HepG2 (cell line): ENCODE data around the gene FAM50A. TPM values are rescaled to one million over a fixed set of nuclear protein-coding genes. Genes with fewer than 3 reads are reported as not detected.

Experiments
- CREB1 ChIP-seq, 2 experiments: fragments of 450-650 bp in 1 of 2; IDR thresholded peaks; 2 replicates each; pipeline ENCODE4 v1.6.1; 2016 to 2017; ENCODE audit warnings: control low read depth in 1 of 2, mild to moderate bottlenecking in 1 of 2, missing compliant biosample characterization in 1 of 2, missing genetic modification characterization in 1 of 2
- DR1 ChIP-seq: sonication (generic); formaldehyde crosslinking; IDR thresholded peaks from 2 replicates; pipeline ENCODE4 v1.8.0; 2021; ENCODE audit warnings: mild to moderate bottlenecking, missing genetic modification reagents, inconsistent platforms
- FLYWCH1 ChIP-seq: sonication (generic); formaldehyde crosslinking; IDR thresholded peaks from 2 replicates; pipeline ENCODE4 v1.8.1; 2023; ENCODE audit warnings: mild to moderate bottlenecking, missing genetic modification reagents
- SMAD9 ChIP-seq: sonication (generic); formaldehyde crosslinking; IDR thresholded peaks from 2 replicates; pipeline ENCODE4 v1.5.1; 2020; ENCODE audit warnings: mild to moderate bottlenecking, missing genetic modification reagents
- SRY ChIP-seq: sonication (generic); formaldehyde crosslinking; IDR thresholded peaks from 2 replicates; pipeline ENCODE4 v1.8.0; 2022; ENCODE audit warnings: mild to moderate bottlenecking, missing genetic modification reagents
- TMF1 ChIP-seq: sonication (generic); formaldehyde crosslinking; IDR thresholded peaks from 2 replicates; pipeline ENCODE4 v1.8.1; 2022; ENCODE audit warnings: low read depth, missing genetic modification reagents
- ZNF121 ChIP-seq: sonication (generic); formaldehyde crosslinking; IDR thresholded peaks from 2 replicates; pipeline ENCODE4 v1.5.0; 2020; ENCODE audit warnings: mild to moderate bottlenecking, missing genetic modification reagents
- ZNF484 ChIP-seq: sonication (generic); formaldehyde crosslinking; IDR thresholded peaks from 2 replicates; pipeline ENCODE4 v1.5.1; 2020; ENCODE audit warnings: mild to moderate bottlenecking, low read depth, missing genetic modification reagents, borderline replicate concordance
- ZSCAN29 ChIP-seq: sonication (generic); formaldehyde crosslinking; conservative IDR thresholded peaks from 2 replicates; pipeline ENCODE4 v1.4.0; 2020; ENCODE audit warnings: mild to moderate bottlenecking, missing genetic modification reagents
- ZZZ3 ChIP-seq: sonication (generic); formaldehyde crosslinking; IDR thresholded peaks from 2 replicates; pipeline ENCODE4 v1.4.0; 2020; ENCODE audit warnings: missing genetic modification reagents, mild to moderate bottlenecking, borderline replicate concordance
- polyA plus RNA-seq, 8 experiments: library from polyadenylated mRNA; depleted of rRNA in 3 of 8; stranded (reverse) in 7 of 8; unstranded in 1 of 8; fragments of >200 nt; fragmentation: Illumina TruSeq in 4 of 8; extraction: Trizol in 4 of 8; gene quantifications; 2 replicates each; pipeline versions ENCODE4 v1.2.1 to v1.2.3, GENCODE V29; 2011 to 2016; ENCODE audit warnings: low read depth in 4 of 8, missing spikeins in 1 of 8, mixed read lengths in 1 of 8; ENCODE audit not compliant: insufficient read depth in 1 of 8
- total RNA-seq, 5 experiments: library from RNA; depleted of rRNA; stranded (reverse); fragments of >200 nt; fragmentation: Illumina TruSeq; extraction: Trizol; gene quantifications; 2 replicates each; pipeline ENCODE4 v1.2.3, GENCODE V29; 2016; ENCODE audit warnings: low read depth in 1 of 5
- TF ChIP-seq, protein P1 (sequence below): sonication (generic); formaldehyde crosslinking; IDR thresholded peaks from one replicate; pipeline ENCODE4 v1.5.1; 2020; ENCODE audit warnings: mild to moderate bottlenecking, missing genetic modification reagents; ENCODE audit errors: not compliant biosample characterization
- TF ChIP-seq, protein P2 (sequence below): sonication (generic); formaldehyde crosslinking; conservative IDR thresholded peaks from 2 replicates; pipeline ENCODE4 v1.4.0; 2020; ENCODE audit warnings: missing genetic modification reagents
- TF ChIP-seq, protein P3 (sequence below): sonication (generic); formaldehyde crosslinking; IDR thresholded peaks from 2 replicates; pipeline ENCODE4 v1.5.1; 2020; ENCODE audit warnings: missing genetic modification reagents, mild to moderate bottlenecking, borderline replicate concordance

The FAM50A gene
- total and polyA plus RNA-seq, 2 of the 13 experiments (the other 11 are each of a cell fraction or from before 2014, with no cell fraction given), result 30.7 to 40.7 TPM

DNA sequence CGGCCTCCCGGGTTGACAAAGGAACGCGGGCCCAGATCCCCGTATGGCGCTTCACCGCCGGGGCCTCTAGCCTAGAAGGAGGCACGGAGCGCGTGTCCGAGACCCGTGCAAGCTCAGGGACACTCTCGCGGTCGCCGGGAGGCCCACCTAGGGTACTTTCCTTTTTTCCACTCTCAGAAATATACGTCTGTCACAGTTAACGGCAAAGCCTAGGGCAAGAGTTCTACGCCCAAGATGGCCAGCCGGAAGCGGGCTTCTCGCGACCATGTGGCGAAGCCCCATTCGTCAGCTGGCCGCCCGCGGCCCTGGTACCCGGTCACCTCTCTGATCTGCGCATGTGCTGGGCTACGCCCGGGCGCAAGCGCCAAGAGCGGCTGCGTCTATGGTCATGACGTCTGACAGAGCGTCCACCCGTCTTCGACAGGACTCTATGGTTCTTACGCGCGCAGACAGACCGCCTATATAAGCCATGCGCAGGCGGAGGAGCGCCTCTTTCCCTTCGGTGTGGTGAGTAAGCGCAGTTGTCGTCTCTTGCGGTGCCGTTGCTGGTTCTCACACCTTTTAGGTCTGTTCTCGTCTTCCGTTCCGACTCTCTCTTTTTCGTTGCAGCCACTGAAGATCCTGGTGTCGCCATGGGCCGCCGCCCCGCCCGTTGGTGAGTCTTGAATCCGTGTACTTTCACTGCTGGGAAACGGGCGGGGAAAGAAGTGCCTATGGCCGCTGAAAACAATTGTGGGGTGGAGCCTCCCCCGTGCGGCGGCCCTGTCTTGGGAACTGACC, 45.9 kb upstream of the FAM50A start, which contains the start of gene RPL10 (continued):
- TF ChIP-seq, protein P1, sequence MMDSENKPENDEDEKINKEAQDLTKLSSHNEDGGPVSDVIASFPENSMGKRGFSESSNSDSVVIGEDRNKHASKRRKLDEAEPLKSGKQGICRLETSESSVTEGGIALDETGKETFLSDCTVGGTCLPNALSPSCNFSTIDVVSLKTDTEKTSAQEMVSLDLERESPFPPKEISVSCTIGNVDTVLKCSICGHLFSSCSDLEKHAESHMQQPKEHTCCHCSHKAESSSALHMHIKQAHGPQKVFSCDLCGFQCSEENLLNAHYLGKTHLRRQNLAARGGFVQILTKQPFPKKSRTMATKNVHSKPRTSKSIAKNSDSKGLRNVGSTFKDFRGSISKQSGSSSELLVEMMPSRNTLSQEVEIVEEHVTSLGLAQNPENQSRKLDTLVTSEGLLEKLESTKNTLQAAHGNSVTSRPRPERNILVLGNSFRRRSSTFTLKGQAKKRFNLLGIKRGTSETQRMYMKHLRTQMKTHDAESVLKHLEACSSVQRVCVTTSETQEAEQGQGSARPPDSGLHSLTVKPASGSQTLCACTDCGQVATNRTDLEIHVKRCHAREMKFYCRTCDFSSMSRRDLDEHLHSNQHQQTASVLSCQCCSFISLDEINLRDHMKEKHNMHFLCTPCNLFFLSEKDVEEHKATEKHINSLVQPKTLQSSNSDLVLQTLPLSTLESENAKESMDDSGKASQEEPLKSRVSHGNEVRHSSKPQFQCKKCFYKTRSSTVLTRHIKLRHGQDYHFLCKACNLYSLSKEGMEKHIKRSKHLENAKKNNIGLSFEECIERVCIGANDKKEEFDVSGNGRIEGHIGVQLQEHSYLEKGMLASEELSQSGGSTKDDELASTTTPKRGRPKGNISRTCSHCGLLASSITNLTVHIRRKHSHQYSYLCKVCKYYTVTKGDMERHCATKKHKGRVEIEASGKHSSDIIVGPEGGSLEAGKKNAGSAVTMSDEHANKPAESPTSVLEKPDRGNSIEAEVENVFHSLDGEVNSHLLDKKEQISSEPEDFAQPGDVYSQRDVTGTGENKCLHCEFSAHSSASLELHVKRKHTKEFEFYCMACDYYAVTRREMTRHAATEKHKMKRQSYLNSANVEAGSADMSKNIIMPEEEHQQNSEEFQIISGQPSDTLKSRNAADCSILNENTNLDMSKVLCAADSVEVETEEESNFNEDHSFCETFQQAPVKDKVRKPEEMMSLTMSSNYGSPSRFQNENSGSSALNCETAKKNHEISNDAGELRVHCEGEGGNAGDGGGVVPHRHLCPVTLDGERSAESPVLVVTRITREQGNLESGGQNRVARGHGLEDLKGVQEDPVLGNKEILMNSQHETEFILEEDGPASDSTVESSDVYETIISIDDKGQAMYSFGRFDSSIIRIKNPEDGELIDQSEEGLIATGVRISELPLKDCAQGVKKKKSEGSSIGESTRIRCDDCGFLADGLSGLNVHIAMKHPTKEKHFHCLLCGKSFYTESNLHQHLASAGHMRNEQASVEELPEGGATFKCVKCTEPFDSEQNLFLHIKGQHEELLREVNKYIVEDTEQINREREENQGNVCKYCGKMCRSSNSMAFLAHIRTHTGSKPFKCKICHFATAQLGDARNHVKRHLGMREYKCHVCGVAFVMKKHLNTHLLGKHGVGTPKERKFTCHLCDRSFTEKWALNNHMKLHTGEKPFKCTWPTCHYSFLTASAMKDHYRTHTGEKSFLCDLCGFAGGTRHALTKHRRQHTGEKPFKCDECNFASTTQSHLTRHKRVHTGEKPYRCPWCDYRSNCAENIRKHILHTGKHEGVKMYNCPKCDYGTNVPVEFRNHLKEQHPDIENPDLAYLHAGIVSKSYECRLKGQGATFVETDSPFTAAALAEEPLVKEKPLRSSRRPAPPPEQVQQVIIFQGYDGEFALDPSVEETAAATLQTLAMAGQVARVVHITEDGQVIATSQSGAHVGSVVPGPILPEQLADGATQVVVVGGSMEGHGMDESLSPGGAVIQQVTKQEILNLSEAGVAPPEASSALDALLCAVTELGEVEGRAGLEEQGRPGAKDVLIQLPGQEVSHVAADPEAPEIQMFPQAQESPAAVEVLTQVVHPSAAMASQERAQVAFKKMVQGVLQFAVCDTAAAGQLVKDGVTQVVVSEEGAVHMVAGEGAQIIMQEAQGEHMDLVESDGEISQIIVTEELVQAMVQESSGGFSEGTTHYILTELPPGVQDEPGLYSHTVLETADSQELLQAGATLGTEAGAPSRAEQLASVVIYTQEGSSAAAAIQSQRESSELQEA (CRISPR knock-in tag), result no peak
- TF ChIP-seq TMF1 (CRISPR knock-in tag) (peak; percentile 22; the same call in 1 of the 2 replicates), ZNF121 (CRISPR knock-in tag) (0 out of 2 replicates have a peak, but pooled peaks have one; percentile 5), CREB1 (IDR thresholded peaks at IDR 0.05) (peak; percentile 86), CREB1 (CRISPR knock-in tag; IDR thresholded peaks at IDR 0.05) (peak; percentile 90), FLYWCH1 (CRISPR knock-in tag) (no peak), ZZZ3 (no peak), ZNF484 (no peak), DR1 (peak; percentile 98), SRY (no peak), ZSCAN29 (CRISPR knock-in tag) (no peak), SMAD9 (no peak)
- TF ChIP-seq, protein P2, sequence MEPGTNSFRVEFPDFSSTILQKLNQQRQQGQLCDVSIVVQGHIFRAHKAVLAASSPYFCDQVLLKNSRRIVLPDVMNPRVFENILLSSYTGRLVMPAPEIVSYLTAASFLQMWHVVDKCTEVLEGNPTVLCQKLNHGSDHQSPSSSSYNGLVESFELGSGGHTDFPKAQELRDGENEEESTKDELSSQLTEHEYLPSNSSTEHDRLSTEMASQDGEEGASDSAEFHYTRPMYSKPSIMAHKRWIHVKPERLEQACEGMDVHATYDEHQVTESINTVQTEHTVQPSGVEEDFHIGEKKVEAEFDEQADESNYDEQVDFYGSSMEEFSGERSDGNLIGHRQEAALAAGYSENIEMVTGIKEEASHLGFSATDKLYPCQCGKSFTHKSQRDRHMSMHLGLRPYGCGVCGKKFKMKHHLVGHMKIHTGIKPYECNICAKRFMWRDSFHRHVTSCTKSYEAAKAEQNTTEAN (CRISPR knock-in tag), result peak; percentile 49; the same call in 1 of the 2 replicates
- TF ChIP-seq, protein P3, sequence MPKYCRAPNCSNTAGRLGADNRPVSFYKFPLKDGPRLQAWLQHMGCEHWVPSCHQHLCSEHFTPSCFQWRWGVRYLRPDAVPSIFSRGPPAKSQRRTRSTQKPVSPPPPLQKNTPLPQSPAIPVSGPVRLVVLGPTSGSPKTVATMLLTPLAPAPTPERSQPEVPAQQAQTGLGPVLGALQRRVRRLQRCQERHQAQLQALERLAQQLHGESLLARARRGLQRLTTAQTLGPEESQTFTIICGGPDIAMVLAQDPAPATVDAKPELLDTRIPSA, result no peak; the same call in 1 of the 2 replicates
